HG03135 (cell line): ENCODE data around the gene RNF168.
"Not testable (repeated sequence)": the region's sequence is repeated elsewhere in the genome, so short reads cannot be mapped to it uniquely, and the experiment has no call there.

Experiments
- ATAC-seq: cut with Tn5 transposase; IDR thresholded peaks from one replicate; pipeline ENCODE4 v1.9.1; 2021; ENCODE audit warnings: mild to moderate bottlenecking, moderate library complexity; ENCODE audit not compliant: unreplicated experiment

Gene RNF168, protein sequence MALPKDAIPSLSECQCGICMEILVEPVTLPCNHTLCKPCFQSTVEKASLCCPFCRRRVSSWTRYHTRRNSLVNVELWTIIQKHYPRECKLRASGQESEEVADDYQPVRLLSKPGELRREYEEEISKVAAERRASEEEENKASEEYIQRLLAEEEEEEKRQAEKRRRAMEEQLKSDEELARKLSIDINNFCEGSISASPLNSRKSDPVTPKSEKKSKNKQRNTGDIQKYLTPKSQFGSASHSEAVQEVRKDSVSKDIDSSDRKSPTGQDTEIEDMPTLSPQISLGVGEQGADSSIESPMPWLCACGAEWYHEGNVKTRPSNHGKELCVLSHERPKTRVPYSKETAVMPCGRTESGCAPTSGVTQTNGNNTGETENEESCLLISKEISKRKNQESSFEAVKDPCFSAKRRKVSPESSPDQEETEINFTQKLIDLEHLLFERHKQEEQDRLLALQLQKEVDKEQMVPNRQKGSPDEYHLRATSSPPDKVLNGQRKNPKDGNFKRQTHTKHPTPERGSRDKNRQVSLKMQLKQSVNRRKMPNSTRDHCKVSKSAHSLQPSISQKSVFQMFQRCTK

DNA sequence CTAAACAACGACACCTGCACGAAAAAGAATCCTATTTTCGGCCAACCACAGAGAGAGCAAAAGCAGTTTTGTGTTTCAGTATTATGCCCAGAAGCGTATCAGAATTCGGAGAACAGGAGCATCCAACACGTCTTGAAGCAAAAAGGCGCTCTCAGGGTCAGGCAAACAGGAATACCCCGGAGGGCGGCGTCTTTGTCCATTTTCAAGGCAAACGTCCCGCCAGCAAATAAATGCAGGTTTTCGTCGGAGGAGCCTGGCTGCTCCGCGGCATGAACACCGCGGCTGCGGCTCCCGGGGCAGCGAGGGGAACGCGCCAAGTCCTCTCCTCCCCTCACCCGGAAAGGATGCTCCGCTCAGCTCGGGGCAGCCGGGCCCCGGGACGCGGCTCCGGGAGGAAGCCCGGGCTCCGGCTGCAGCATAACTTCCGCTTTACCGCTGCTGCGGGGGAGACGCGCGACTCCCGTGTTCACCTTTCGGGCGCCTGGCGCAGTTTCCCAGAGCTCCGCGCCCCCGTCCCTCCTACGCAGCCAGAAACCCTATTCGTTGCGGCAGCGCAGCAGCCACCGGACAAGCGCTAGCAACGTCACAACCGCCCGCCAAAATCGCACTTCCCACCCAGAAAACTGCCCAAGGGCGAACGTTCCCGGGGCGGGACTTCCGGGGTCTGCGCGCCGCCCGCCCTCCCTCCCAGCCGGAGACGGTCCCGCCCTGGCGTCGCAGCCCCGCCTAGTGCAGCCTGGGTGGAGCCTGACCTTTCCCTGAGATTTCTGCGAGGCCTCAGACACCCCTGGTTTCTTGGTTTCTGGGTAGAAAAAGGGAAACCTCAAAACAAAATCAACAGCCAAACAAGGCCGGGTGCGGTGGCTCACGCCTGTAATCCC lies at the start of gene RNF168:
RNF168 (minus strand) TSS at position 573 of the 881 bp plus-strand sequence. CDS start 595 bp downstream, outside the sequence.
- peak; percentile 75 for ATAC-seq

DNA sequence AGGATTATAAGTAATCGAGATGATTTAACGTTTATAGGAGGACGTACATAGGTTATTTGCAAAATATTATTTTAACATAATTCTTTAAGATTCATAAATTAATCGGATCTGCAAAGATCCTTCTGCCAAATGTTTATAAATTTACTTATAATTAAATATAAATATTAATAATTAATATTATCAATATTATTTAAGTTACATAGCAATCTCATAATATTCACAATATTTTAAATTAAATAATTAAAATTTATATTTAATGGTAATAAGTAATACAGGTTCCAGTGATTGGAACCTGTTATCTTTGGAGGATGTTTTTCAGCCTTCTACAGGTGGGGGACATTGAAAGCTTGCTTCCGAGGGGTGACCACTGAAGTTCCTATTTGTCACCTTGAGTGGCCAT lies 48.7 kb upstream of the RNF168 start:
- ATAC-seq: no peak

DNA sequence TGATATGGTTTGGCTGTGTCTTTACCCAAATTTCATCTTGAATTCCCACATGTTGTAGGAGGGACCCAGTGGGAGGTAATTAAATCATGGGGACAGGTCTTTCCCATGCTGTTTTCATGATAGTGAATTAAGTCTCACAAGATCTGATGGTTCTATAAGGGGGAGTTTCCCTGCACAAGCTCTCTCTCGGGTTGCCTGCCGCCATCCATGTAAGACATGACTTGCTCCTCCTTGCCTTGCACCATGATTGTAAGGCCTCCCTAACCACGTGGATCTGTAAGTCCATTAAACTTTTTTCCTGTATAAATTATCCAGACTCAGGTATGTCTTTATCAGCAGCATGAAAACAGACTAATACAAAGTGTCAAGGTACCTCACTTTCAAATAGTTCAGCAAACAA lies 46.6 kb upstream of the RNF168 start:
- not testable (repeated sequence) for ATAC-seq

DNA sequence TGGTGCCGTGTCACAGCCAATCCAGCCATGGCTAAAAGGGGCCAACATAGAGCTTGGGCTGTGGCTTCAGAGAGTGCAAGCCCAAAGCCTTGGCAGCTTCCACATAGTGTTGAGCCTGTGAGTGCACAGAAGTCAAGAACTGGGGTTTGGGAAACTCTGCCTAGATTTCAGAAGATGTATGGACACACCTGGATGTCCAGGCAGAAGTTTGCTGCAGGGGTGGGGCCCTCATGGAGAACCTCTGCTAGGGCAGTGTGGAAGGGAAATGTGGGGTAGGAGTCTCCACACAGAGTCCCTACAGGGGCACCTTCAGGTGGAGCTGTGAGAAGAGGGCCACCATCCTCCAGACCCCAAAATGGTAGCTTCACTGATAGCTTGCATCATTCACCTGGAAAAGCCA lies 45.7 kb upstream of the RNF168 start:
- ATAC-seq: not testable (repeated sequence)

DNA sequence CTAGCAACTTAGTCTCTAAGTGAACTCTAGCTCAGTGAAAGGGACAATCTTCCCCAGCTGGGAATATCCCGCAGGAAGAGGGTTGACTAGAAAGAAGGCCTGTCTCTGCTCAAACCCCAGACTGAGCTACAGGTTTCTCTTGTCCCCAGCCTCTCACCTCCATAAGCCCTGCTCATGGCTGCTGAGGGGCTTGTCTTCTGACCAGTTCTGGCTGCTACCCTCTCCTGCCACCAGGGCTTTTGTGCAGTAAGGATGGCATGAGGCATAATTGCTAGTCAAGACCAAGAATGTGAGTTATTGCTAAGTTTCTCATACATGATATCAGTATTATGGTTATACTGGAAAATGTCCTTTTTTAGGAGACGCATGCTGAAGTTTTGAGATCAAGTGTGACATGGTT lies 43.5 kb upstream of the RNF168 start:
- ATAC-seq: no peak

DNA sequence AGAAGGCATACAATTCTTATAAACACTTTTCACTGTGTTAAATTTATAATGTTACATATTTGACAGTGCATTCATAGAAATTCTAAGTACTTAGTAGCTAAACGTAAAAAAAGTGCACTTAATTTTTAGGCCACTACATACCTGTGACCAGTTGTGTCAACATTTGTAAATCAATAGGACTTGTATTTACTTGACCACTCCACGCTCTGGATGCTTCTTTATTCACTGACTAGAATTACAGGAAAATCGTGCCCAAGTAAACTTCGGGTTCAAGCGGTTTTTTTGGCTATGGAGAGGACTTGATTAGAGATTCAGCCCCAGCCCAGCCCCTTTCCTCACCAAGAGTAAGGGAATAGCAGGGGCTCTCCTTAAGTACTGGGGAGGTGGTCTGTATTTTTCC lies 43.0 kb upstream of the RNF168 start:
- no peak for ATAC-seq

DNA sequence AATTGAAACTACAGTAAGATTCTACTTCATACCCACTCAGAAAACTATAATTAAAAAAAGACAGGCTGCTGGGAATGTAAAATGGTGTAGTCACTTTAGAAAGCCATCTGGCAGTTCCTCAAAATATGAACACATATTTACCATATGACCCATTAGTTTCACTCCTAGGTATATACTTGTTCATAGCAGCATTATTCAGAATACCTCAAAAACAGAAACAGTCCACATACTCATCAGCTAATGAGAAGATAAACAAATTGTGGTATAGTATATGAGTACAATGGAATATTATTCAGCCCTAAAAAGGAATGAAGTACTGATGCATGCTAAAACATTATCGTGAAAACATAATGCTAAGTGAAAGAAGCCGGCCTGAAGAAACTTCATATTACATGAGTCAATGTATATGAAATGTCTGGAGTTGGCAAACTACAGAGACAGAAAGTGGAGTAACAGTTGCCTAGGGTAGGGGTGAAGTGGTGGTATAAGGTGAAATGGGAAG lies 41.0 kb upstream of the RNF168 start:
- no peak for ATAC-seq

DNA sequence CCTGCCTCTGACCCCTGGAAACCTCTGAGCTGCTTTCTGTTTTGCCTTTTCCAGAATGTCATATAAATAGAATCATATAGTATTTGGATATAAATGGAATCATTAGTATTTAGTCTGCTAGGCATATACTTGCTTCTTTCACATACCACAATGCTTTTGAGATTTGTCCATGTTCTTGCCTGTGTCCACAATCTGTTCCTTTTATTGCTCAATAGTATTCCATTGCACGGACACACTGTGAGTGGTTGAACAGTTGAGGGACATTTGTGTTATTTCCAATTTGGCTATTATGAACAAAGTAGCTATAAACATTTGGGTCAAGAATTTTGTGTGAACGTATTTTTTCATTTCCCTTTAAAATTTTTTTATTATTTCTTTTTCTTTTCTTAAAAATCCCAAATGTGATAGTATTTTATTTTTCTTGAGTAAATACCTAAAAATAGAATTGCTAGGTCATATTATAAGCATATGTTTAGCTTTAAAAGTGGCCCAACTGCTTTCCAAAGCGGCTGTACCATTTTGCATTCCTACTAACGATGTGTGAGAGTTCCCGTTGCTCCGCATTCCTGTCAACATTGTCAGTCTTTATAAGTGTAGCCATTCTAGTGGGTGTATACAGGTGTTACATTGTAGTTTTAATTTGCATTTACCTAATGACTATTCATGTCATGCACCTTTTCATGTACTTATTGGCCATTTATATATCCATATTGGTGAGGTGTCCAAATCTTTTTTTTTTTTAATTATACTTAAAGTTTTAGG lies 38.3 kb upstream of the RNF168 start:
- ATAC-seq: no peak

DNA sequence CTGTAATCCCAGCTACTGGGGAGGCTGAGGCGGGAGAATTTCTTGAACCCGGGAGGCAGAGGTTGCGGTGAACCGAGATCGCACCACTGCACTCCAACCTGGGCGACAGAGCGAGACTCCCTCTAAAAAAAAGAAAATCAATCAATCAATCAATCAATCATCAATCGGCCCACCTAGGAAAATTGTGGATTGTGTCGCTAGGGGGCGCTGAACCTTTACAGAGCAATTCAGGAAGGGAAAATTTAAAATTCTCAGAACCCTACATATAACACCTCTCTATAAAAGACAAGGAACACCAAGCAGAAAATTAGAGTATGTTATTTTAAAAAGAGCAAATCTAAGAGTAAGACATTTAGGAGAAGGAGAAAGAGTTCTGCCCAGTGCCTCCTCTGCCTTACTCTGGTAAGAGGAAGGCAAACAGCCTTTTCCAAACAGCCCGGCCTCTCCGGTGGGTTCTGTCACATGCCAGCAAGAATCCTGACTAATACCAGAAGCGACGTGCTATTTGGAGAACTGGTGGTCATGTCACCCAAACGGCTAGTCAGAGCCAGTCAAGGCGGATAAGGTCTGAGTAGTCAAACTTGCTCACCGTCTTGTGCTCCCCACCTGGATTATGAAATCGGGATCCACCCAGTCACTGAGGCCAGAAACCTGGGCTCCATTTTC lies 33.9 kb upstream of the RNF168 start:
- ATAC-seq: no peak

DNA sequence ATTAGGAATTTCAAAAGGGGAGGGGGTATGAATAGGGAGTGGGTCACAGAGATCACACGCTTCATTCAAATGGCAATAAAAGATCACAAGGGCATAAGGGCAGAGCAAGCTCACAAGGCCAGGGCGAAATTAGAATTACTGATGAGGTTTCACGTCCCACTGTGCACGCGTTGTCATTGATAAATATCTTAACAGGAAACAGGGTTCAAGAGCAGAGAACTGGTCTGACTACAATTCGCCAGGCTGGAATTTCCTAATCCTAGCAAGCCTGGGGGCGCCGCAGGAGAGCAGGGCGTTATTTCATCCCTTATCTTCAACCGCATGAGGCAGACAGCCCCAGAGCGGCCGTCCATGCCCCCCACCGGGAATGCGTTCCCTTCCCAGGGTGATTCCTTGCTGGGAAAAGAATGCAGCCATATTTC lies 29.7 kb upstream of the RNF168 start:
- no peak for ATAC-seq

DNA sequence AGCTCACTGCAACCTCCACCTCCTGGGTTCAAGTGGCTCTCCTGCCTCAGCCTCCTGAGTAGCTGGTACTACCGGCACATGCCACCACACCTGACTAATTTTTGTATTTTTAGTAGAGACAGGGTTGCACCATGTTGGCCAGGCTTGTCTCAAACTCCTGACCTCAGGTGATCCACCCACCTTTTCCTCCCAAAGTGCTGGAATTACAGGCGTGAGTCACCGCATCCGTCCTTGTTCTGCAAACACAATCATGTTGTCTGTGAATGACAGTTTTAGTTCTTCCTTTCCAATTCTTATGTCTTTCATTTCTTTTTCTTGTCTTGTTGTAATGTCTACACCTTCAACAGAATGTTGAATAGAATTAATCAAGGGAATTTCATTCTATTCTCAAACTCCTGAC lies 27.9 kb upstream of the RNF168 start:
- no peak for ATAC-seq

DNA sequence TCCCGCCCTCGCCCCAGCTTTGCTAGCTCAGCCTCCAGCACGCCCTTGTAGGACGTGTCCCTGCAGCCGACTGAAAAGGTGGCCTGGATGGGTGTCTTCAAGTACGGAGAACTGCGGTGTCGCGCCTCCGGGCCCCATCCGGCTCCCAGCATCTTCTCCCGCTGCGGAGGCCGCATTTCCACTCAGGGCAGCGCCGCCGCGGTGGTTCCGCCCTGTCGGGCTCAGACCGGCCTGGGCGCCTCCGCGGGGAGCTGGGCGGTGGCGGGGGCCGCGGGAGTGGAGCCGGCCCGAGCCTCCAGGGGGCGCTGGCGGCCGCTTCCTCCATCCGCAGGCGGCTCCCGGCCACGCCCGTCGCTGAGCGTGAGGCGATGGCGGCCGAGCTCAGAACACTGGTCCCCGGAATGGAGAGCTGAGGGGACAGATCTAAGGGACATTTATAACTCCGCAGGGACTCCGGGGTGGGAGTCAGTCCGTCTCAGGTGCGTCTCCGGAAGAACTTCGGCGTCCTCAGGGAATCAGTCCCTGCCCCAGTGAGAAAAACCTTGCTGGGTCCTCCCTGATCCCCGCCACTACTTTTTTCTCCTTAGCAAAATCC lies 25.2 kb upstream of the RNF168 start:
- peak; percentile 77 for ATAC-seq

DNA sequence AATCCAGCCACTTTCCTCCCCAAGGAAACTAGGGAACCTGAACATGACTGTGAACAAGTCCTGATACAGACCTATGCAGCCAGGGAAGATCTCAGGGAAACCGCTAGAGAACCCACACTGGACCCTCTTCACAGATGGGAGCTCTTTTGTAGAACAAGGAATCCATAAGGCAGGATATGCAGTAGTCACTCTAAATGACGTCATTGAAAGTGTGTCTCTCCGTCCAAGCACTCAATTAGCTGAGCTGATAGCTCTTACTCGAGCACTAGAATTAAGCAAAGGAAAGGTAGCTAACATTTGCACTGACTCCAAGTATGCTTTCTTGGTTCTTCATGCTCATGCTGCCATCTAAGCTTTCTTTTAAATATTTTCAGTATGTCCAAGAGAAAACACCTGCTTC lies 21.6 kb upstream of the RNF168 start:
- ATAC-seq: no peak

DNA sequence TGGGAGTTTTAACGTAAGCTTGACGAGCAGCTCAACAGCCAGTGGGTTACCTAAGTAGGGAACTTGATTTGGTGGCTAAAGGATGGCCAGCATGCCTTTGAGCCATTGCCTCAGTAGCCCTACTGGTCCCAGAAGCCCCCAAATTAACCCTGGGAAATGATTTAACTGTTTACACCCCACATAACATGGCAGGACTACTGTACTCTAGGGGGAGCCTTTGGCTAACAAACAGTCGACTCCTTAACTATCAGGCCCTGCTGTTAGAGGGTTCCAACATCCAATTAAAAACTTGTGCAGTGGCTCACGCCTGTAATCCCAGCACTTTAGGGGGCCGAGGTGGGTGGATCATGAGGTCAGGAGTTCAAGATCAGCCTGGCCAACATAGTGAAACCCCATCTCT lies 21.0 kb upstream of the RNF168 start:
- no peak for ATAC-seq

DNA sequence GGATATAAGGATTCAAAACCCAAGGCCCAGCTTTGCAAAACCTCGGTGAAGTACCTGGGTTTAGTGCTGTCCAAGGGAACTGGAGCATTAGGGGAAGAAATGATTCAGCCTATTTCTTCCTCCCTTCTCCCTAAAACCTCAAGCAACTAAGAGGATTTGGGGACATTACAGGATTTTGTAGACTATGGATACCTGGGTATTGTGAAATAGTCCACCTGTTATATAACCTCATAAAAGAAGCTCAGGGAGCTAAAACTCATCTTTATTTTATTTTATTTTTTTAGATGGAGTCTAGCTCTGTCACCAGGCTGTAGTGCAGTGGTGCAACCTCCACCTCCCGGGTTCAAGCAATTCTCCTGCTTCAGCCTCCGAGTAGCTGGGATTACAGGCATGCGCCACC lies 20.3 kb upstream of the RNF168 start:
- ATAC-seq: no peak

DNA sequence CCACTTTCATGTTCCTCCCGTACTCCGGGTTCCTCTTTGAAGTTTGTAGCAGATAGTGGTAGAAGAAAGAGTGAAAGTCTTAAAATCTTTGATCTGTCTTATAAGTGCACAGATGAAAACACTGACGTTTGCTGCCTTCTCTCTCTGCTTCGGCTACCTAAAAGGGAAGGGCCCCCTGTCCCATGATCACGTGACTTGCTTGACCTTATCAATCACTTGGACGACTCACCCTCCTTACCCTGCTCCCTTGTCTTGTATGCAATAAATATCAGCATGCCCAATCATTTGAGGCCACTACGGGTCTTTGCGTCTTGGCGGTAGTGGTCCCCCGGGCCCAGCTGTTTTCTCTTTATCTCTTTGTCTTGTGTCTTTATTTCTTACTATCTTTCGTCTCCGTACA lies 17.7 kb upstream of the RNF168 start:
- ATAC-seq: not testable (repeated sequence)

DNA sequence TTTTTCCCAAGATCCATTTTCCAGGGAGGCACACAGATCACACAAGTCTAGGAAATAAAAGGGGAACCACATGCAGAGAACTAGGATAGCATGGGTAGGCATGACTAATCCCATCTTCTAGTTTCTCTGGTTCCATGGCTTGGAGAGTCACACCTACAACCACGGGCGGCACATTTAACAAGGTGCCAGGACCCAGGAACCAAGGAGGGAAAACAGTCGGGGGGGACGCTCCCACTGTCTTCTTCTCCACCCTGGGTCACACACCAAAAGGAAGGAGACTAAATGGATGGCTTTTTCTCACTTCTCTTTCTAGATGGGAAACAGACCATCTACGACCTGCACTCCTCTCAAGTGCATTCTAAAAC lies 16.1 kb upstream of the RNF168 start:
- ATAC-seq: no peak

DNA sequence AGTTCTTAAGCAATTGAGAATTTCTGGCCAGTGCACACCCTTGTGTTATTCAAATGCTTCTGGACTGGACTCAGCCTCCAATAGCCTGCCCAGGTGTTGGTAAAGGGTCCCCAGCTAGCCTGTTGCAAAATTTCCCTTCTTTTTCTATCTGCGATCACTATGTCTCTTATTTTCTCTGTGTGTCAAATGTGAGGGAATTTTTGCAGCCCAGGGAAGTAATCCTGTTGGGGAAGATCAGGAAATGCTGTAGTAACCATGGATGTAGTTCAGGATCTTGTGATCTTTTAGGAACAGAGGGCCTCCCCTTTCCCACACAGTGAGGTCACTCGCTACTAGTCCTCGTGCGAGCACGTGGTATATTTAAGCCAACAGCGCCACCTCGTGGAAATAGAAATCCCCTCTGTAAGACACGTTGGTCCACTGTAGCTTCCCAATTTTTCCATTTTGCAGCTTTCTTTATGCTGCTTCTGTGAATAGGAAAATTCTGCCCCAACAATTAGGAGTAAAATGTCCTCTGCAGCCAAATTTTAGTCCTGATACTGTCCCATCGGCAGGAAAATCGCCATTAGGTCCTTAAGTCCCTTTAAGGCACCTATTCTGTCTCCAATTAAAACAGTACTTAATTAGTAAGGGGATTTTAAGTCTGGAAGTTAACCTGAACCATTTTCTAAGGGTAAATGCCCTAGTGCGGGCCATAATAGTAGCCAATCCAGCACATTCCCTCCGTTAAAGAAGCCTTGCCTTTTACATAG lies 15.6 kb upstream of the RNF168 start:
- no peak for ATAC-seq

DNA sequence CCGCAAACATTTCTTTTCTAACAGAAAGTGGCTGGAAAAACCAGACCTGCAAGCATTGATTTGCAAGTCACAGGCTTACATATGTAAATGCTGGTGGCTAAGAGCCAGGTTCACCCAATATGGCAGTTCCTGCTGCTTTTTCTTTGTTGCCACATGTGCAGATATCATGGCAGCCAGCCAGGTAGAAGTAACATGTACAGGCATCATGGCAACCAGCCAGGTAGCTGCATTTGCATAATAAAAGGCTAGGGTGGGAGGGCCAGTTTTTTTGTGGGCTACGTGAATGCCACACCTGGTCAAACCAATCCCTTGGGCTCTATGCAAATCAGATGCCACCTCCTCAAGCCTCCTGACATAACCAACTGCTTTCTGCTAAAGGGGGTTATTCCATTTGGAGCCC lies 14.4 kb upstream of the RNF168 start:
- ATAC-seq: no peak
